GM19351 (cell line): ENCODE results near the gene ANGPT4.

Source experiments
- ATAC-seq: cut with Tn5 transposase; IDR thresholded peaks from one replicate; pipeline ENCODE4 v1.9.1; 2021; ENCODE audit warnings: mild to moderate bottlenecking, moderate library complexity; ENCODE audit not compliant: unreplicated experiment

Gene ANGPT4

DNA sequence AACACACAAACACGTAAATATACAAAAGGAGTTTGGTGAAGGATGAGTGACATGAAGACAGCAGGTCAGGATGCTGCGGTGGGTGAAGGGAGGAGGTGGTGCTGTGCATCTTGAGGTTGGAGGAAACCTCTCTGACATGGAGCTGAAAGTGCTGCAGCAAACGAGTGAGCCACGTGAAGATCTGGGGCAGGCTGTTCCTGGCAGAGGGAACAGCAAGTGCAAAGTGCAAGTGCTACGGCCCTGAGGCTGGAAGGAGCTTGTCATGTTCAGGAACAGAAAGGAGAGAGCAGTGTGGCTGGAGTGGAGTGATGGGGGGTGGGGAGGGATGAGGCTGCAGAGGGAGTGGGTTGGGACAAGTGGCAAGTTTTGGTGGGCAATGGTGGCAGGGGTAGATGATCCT, 24.8 kb upstream of the ANGPT4 start:
- ATAC-seq = no peak

DNA sequence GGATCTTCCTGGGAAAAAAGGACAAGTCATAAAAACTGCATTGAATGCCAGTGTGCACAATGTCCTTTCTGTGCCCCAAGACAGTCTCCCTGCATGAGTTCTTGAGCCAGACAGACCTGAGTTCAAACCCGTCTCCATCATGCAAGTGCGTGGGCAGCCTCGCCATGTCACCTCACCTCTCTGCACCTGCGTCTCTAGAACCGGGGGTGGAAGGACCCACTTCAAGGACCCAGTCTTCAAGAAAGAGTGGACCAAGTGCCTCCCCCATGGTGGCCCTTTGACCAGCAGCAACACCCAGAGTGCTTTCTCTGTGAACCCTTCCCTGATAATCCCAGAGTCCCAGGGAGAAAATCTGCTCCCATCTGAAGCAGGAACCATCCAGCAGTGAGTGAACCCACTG, 23.5 kb upstream of the ANGPT4 start:
- no peak for ATAC-seq

DNA sequence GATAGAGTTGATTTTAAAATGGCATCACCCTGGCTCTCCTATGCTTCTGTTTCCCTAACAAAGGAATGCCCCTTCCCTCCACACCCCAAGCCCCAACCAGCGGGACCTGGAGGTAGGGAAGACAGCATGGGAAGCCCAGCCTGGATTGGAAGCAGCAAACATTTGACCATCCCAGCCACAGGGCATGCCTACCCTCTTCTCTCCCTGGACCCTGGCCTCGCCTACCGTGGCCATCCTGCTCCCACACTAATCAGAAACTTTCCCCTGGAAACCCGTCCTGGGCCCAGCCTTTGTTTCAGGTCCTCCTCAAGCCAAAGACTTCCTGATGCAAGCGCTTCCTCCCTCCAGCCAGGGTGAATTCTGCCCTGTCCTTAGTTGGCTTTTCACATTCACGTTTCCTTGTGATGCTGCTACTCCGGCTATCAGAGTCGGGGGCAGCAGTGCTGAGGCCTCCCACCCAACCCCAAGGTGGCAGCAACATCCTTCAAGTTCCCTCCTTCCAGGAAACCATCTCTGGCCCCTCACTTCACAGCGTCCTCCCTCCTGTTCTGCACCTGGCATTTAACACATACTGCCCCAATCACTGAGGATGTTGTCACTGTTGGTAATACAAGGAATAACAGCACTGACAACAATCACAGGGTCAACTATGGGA, 18.2 kb upstream of the ANGPT4 start:
- ATAC-seq = no peak

DNA sequence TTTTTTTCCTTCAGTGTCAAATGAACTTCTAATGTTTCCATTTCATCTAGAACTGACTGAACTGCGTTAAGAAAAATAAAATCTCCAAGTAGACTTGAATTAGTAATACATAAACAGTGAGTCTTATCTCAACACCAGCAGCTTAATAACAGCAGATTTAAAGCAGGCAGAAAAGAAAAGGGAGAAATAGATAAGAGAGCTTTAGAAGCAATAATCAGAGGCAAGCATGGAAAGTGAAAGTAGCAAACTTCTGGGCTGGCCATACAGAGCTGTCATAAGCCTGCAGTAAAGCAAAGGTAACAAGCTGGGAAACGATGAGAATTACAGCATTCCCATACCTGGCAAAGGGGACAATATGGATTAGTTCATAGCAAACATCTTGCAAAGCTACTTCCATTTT, 16.9 kb upstream of the ANGPT4 start:
- no peak for ATAC-seq

DNA sequence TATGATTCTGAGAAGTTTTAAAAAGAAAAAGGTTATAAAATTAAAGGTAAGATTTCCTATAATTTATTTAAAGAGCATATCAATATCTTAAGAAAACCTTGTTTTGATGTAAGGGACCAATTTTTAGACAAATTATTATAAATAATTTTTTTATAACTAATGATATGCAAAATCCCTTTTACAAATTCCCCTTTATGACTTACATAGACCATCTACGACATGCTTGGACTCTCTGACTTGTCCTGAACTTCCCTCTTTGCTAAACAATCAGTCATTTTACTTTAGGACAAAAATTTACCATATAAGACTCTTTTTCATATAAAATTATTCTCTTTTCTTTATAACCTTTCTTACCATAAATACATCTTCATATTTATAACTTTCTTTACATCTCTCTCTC, 15.3 kb upstream of the ANGPT4 start:
- ATAC-seq = no peak

DNA sequence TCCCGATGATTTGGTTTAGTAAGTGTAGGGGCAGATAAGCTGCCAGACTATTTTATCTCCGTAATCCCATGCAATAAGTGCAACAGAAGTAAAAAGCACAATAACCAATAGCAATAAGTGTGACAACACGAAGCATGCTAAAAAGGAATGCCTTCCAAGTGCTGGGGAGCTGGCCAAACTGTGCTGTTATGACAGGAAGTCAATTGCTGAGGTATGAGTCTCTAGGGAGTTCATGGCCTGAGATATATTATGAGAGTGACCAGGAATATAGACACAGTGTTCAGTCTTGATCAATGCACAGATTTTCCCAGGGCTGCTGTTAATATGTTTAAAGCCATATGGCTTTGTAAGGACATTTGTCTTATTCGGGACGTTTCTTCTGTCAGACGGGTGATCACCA, 10.5 kb upstream of the ANGPT4 start:
- ATAC-seq = no peak

DNA sequence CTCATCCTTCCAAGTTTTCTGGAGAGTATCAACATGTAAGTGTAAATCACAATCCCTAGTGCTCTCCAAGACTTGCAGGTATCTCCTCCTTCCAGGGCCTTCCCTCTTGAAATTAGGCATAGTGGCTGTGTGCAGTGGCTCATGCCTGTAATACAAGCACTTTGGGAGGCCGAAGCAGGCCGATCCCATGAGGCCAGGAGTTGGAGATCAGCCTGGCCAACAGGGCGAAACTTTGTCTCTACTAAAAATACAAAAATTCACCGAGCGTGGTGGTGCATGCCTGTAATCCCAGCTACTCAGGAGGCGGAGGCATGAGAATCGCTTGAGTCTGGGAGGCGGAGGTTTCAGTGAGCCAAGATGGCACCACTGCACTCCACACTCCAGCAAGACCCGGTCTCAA, 9.4 kb upstream of the ANGPT4 start:
- no peak for ATAC-seq

DNA sequence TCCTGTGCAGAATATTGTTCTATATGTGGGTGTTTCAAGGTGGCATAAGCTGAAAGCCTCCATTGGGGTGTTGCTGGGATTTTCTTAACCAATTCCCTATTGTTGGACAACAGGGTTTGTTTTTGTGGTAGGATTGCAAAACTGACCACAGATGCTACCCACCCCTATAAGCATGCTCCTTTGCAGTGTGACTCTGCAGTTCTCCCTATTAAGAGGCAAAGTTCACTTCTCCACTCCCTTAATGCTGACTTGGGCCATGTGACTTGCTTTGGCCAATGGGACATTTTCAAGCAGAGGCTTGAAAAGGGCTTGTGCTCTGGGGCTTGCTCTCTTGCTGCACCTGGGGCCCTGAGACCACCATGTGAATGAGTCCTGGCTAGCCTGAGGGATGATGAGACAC, 8.5 kb upstream of the ANGPT4 start:
- ATAC-seq = no peak

DNA sequence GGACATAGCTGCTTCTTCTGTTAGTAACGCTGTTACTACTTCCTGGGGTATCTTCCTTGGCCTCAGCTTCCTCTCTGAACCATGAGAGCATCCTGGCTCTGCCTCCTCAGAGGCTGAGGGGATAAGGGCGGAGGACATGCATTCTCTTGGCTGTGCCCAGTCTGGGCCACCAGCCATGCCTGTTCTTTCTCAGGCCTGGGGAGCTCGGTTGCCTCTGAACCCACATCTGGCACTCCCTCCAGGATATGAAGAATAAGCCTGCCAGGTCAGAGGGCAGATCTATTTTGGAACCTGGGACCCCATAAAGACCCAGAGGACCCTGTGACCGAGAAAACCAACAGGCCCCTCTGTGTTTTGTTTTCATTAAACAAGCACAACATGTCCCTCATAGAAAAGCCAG, 6.6 kb upstream of the ANGPT4 start:
- ATAC-seq = no peak

DNA sequence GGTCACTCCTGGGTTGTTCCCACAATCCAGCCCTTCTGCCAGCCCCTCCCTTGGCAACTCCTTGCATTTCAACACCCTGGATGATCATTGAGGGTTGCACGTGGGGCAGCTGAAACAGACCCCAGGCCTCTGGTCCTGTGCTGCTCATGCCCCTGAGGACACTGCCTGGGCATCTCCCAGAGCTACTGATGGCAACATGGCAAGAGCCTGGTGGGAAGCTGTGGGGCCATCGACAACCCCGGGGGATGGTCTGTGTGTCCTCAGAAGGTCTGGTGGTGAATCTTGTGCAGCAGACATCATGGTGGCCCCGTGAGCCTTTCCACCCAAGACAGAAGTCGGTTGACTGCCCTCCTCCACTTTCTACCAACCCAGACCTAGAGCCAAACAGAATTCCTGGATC, 4.9 kb upstream of the ANGPT4 start:
- no peak for ATAC-seq

DNA sequence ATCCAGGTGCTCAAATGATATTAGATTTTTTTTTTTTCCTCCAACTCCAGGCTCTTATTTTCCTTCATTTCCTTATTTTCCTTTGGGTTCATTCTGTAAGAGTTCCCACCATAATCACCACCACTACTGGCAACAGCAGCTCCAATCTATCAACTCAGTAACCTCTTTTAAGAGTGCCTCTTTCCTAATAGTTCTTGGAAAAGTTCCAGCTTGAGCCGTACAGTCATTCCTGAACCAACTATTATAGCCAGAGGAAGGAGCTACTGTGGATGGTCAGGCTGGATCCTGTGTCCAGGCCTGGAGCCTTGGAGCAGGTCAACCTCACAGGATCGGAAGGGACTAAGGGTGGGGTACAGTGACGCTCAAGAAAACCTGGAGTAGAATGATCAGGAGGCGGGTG, 4.2 kb upstream of the ANGPT4 start:
- ATAC-seq = no peak

DNA sequence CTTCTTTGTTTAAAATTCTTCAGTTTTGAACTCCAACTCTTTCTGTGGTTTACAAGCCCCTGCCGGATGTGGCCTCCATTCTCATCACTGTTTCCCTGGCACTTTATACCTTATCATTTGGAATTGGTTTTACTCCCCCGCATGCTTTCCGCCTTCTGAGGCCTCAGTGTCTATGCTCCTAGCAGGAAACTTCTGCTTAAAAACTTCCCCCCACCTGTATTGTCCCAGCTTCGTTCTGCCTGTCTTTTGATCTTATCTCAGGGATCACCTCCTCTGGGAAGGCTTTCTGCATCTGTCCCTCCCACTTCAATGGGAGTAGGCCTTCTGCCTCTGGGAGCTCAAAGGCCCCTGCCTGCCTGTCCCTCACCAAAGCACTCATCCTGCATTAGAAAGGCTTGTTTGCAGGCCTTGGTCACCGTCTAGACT, 3.4 kb upstream of the ANGPT4 start:
- ATAC-seq = no peak

DNA sequence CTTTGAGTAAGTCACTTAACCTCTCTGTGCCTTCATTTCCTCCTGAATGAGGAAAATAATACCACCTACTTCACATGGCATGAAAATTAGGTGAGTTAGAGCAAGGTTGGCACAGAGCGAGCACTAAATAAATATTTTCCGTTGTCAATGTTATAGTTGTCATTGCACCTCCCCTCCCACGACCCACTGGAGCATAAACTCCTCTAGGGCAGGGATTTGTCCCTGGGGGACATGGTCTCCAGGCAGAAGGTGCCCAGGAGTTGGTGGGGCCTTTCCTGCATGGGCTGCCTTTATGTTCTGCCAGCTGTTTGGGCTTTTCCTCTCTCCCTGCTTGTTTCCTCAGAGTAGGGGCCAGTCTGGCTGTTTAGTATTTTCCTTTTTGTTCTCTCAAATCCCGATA, 1.3 kb upstream of the ANGPT4 start:
- ATAC-seq = no peak

DNA sequence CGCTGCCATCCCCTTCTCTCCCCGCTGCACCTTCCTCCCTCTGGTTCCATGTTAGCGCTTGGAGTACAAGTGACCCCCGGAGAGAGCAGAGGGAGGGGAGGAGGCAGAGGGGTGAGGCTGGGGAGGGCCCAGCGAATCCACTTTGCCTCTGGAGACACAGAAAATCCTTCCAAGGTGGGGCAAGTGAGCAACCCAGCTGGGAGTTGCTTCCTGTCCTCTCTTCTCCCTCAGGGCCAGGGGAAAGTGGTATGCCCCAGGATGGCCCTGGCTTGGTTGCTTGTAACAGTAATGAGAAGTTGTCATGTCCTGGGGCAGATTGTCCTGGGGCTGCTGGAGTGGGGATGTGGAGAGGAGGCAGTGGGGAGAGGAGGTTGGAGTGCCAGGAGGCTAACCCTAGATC, 691 bp upstream of the ANGPT4 start:
- ATAC-seq = no peak

DNA sequence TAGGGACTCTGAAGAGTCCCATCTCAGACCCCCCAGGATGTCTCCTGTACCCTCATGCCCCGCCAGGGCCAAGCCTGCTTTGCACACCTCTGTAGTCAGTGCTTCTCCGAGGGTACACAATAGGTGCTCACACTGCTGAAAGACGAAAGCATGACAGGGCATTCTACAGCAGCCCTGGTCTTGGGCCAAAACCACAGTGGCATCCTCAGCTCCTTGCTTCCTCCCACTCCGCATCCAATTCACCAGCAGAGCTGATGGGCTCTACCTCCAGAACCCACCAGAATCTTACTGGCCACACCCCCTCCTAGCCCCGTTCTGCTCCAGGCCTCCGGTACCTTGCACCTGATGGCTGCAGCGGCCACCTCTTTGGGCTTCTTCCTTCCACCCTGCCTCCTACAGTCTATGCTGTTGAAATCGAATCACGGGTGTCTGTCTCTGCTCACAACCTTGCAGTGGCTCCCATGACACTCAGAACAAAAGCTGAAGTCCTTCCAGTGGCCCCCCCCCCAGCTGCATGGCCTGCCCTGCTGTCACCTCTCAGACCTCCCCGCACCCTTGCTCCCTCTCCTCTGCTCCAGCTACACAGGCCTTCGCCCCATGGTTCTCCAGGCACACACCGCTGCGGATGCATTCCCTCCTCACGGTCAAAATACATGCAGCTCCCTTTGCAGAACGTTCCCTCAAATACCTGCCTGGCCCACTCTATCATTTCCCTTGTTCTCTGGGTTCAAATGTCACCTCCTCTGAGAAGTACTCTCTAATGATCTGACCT, 1.2 kb downstream of the ANGPT4 start:
- no peak for ATAC-seq

DNA sequence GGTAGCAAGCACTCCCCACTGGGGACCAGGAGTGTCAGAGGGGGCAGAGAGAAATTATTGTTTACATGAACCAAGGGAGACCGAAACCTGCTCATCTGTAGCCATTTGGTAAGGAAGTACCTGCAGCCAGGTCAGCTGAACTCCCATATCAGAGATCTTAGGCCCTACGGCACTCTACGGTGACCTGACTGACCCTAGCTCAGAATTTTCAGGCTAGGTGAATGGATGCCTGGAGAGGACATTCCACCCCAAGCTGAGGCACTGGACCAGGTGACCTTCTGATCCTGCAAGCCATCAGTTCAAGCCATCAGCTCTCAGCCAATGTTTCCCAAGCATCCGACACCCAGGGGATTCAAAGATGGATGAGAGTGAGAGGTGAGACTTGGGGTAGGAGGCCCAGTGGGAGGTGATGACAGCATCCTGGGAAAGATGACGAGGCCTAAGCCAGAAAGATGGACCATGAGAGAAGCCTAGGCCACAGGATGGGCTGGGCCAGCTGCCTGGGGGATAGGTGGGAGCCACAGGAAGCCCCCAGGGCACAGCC, 2.8 kb downstream of the ANGPT4 start:
- ATAC-seq = no peak

DNA sequence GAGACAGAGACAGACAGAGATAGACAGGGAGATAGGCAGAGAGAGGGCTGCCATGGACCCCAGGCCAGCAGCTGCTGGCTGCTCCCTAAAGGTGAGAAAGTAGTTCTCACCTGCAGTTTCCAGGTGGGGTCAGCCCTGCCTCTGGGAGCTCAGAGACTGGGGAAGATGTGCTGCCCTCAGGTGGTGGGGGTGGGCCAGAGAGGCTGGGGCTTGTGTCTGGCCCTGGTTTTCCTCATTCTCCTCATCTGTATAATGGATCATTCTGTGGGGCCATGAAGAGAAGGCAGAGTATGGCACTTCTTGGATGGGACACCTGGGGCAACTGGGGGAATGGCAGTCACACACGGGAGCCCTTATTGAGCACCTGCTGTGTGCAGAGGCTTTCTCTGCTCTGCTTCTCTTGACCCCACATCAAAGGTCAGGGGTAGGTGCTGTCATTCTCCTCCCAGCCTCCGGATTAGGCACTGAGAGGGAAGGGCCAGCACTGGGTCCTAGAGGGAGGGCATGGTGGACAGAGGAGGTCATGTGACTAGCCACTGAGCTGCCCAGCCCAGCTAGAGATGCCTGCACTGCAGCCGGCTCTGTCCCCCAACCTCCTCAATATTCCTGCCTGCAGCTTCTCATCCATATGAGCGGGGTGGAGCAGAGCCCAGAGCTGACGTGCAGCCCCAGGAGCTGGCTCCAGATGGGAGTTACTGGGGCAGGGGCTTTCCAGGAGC, 4.1 kb downstream of the ANGPT4 start:
- ATAC-seq = no peak

DNA sequence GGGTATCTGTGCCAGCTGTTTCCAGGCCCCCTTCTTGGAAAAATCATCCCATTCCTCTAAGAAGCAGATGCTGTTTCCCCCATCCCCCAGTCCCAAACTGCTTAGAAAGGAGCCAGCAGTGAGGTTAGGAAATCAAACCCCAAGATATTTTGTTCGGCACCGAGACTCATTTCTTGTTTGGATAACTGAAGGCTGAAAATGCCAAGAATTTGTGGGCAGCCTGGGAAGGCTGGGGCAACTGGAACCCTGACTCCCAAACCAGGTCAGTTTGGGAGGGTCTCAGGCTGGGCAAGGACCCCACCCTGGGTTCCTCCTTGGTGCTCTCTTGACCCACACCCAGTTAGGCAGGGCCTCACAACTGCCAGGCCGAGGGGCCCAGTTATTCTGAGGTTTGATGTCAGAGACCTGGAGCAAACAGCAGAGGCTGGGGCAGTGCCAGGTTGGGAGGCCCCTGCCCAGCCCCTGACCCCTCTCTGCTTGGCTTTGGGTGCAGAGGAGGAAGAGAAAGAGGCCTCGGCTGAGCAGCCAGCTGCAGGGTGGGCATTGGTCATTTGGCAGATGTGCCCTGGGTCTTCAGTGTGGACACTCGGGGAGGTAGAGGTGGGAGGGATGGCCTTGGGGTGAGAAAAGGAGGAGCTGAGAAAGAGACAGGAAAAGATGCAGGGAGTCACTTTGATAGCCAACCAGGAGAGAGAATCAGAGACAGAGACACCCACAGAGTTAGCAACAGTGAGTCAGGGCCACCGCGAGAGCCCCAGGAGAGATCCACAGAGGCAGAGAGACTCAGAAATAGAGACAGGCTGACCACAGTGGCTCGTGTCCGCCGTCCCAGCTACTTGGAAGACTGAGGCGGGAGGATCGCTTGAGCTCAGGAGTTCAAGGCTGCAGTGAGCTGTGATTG, 5.0 kb downstream of the ANGPT4 start:
- no peak for ATAC-seq

DNA sequence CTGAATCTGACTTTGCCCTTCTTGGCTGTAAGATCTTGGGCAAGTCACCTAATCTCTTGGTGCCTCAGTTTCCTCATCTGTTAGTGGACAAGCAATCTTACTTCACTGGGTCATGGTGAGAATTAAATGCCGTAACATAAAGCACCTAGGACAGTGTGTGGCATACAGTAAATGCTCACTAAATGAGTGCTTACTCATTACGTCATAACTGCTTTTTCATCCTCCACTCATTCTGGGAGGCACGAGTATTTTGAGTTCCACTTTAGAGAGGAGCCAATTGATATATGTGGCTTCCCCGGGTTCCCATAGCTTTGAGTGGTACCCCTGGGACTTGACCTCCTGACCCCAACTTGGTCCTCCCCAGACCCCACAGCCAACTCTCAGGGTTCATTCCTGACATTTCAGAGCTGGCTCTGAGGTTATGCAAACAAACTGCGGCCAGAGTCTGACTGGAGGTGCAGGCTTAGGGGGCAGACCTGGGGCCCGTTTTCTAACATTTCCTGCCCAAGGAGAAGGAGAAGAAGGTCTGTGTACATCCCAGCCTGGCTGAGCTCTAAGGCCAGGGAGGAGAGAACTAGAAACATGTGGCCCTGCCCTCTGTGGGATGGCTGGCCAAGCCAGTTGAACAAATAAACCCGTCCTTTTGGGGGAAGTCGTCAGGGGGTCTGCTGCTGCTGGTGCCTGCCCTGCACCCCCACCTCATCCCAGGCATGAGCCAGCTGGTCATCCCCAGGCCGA, 5.8 kb downstream of the ANGPT4 start:
- no peak for ATAC-seq

DNA sequence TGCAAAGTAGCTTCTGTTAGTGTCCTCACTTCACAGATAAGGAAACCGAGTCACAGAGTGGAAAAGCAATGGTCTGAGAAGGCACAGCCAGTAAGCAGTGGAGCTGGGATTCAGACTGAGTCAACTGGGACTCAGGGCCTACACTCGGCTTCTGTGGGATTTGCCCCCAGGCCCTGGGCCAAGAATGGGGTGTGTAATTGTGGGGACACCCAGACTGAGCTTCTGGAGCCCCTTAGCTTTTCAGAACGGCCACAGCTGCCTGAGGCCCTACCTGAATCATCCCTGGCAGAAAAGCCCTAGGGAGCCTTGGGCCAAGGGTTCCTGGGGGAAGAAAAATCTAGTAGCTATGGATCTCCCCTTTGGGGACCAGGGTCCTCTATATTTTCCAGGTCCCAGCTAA, 6.5 kb downstream of the ANGPT4 start:
- no peak for ATAC-seq
